HG03025 (cell line): ENCODE data around the gene CACNA1C.

Experiments
- ATAC-seq: cut with Tn5 transposase; IDR thresholded peaks from one replicate; pipeline ENCODE4 v1.9.1; 2021; ENCODE audit warnings: mild to moderate bottlenecking, moderate library complexity; ENCODE audit not compliant: unreplicated experiment, low FRiP score

Gene CACNA1C

DNA sequence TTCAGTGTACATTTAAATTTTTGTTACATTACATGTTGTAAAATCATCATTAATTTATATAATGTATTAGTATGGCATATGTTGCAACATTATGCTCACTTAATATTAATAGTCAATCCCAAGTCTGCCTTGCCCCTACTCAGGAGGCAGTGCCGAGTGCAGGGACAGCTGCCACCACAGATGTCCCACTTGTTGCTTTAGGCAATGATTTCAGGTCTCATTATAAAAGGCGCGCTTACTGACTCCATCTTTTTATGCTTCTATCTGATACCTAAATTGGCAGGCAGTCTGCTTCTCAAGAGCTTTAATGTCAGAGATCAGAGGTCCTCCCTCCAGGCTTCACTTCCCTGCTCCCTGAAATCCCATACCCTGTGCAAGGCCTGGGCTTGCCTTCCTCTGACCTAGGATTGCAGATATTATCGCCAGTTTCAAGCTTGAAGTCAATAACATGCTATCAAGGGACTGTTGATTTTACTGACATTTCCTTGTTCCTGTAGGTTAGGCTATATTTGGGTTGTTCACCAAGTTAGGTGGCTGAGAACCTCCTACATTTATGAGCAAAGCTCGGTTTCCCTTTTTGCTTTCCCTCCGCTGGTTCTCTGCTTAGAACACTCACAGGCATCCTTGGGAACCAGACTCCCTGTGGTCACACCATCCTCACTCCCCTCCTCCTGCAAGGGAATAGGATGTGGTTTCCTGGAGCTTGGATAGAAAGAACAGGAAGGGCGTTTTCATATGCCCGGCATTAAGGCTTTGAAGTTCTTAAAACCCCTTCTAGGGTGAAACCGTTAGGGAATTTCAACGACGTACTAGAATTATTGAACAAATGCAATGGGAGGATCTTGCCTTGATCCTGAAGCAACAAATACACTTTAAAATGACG lies 533.6 kb downstream of the CACNA1C start:
- ATAC-seq: no peak

DNA sequence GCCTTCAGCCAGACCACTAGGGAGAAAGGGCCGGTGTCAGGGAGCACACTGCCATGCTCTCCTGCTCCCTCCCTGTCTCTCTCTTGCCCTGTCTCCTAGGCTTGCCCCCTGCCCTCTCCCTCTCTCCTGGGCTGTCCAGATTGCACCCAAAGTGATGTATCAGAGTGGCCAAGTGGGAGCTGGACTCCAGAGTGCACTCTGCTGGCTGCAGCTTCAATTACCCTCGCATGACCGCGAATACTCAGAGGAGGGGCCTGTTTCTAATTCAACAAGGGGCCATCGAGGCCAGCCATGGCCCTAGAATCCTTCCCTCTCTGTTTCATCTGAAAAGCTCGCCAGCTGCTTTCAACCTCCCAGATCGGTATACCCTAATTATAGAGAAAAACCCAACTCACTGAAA lies 535.6 kb downstream of the CACNA1C start:
- no peak for ATAC-seq

DNA sequence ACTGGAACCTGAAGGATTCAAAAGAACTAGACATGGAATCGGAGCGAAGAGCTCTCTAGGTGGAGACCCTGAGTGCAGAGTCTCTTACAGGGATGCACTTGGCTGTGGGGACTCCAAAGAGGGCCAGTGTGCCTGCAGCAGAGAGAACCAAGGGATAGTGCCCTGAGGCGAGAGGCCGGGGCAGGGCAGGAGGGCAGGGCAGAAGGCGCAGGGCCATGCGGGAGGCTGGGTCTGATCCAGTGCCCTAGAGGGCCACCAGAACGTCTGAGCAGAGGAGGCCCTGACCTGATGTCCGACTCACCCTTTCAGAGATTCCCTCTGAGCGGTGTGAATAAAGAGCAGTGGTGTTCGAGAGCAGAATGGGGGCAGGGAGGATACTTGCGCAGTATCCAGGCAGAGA lies 536.6 kb downstream of the CACNA1C start:
- no peak for ATAC-seq

DNA sequence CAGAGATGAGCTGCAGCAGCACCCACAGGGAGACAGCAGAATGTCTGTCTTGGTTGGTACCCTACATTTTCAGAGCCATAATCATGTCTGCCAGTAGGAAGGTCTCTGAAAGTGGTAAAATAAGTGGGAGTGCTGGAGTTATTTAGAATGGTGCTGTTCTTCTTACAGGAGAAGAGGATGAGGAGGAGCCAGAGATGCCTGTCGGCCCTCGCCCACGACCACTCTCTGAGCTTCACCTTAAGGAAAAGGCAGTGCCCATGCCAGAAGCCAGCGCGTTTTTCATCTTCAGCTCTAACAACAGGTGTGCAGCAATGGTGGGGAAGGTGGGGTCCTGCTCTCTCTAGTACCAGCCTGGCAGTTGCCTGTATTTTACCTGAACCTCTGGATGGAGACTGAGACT lies 540.3 kb downstream of the CACNA1C start:
- no peak for ATAC-seq

DNA sequence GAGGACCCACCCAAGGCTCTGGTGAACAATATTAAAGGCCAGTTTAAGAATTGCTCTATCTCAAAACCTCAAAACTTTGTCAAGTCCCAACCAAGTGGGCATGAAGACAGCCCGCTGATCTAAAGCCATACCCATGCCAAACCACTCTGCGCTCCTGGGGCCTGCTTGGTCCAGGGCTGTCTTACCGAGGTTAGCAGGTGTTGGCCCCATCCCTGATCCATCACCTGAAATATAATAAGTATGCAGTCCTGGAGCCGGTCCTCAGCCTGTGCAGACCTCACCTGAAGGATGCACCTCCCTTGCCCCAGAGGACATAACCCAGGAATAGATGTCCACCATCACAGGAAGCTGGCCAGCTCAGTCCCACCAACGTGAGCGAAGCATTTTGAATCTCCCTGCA lies 543.7 kb downstream of the CACNA1C start:
- ATAC-seq: no peak

DNA sequence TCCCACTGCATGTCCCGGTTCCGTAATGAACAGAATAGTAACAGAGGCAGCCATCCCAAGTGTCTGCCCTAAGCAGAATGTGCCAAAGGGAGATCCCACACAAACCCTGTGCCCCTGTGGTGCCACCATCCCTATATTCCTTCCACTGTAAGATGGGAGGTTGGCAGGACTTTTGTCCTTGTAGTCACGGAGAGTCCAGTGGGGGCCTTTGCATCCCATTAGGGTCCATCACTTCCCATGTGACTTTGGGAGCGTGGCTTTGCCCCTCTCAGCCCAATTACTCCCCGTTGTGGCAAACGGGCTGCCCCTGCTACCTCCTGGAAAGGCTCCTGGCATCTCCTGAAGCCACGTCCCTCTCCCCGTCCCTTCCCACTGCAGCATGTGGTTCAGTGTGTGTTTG lies 552.5 kb downstream of the CACNA1C start:
- no peak for ATAC-seq

DNA sequence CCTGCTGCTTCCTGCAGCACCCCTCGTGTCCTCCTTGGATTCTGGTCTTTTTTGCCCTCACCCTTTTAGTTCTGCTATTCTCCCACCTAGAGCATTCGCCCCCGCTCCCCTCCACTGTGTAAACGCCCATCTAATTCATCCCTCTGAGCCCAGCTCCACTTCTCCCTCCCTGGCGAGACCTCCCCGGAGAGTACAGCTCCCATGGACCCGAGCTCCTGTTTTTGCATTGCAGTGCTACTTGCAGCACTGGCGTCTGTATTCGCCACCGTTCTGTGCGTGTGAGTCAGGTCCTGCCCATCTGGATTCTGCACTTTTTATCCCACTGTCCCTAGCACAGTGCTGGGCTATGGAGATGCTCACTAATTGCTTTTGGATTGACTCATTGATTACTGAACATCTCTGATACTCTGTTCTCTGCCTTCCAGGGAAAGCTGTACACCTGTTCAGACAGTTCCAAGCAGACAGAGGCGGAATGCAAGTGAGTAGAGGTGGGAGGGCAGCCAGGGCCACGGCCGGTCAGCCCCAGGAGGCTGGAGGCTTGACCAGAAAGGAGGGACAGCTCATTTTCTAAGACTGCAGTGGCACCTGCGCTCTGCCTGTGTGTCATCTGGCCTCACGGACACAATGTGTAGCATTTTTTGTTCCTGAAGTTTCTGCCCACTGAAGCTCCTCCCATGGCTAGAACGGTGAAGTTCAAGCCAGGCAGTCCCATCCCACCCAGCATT lies 553.6 kb downstream of the CACNA1C start:
- no peak for ATAC-seq

DNA sequence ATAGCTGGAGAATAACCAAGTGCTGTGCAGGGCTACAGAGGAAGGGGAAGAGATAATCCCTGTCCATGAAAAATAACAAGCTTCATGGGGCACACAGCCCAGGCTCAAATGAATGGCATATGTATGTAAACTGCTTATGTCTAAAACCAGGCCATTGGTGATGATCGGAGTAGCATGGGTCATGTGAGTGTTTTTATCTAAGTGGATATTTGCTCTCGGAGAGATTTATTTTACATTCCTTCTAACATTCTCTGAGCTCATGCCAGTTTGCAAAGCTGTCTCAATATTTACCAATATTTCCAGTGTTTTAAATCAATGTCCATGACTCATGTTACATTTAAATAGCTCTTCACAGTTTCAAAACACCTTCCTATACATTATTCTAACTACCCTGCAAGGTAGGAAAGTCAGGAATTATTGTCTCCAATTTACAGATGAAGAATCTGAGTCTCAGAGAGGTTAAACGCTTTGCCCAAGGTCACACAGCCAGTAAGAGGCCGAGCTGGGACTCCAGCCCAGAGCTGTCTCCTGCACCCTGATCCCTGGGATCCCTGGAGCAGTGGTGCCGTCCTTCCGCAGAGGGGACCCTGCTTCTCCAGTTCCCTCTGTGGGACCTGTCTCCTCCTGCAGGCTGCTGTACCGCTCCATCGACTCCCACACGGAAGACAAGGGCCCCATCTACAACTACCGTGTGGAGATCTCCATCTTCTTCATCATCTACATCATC lies 555.3 kb downstream of the CACNA1C start:
- ATAC-seq: no peak

DNA sequence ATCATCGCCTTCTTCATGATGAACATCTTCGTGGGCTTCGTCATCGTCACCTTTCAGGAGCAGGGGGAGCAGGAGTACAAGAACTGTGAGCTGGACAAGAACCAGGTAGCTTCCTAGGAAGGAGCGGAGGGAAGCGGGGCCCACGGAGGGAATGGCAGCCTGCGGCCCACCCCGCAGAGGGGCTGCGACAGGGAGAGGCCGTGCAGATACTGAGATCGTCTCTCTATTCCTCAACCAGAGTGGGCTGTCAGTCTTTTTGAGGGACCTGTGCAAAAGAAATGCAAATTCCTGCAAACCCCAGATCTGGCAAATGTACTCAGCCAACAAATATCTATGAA lies 555.8 kb downstream of the CACNA1C start:
- ATAC-seq: no peak

DNA sequence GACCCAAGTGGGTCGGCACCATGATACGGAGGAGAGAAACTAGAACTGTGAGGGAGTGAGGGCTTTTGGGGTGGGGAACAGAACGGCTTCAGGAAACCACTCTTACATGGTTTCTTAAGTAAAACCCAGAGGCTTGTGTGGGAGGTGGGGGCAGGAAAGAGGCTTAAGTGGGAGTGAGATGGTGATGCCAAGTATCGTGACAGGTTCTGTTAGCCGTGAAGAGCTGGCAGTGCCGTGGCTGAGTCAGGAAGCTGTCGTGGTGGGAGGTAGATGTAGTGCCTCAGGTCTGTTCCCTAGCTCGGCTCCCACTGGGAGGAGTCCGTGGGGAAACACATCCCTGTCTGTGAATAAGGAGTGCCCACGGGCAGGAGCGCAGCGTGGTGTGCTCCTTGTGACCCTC lies 556.2 kb downstream of the CACNA1C start:
- no peak for ATAC-seq

DNA sequence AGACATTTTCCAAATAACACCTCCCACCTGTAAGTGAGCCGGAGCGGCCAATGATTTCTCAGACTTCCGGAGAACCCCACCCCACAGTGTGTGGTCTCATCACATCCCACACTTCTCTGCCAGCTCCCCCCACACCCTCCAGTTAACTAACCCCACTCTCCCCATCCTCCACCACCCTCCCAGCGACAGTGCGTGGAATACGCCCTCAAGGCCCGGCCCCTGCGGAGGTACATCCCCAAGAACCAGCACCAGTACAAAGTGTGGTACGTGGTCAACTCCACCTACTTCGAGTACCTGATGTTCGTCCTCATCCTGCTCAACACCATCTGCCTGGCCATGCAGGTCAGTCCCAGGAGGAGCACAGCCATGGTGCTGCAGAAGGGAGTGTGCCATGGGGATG lies 557.6 kb downstream of the CACNA1C start:
- no peak for ATAC-seq

DNA sequence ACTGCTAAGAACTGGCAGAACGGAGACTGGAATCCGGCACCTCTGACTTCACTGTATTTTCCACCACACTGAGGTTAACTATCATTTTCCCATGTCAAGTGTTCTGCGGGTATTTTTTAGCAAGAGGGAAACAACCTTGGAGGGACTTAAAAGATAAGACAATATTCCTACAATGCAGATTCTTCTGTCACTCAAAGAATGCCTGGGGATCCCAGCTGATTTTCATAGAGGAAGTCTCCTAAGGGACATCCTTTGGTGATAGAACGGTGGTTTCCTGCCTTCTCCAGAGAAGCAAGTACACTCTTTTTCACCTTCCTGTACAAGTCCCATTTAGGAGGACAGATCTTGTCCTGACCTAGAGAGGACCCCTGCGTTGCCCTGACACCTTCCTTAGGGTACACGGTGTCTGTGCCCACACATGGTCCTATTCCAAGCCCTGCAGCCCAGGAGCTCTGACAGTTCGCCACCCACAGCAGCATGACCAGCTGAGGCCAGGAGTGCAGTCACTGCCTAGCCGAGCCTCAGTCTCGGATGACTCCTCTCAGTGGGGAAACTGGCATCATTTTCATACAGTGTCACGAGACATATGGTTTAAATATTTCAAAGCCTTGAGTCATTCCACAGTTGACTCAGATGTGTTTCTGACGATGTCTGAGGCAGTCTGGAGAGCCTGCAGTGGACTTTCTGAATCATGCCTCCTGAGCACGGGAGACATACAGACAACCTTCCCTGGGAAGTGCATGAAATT lies 560.7 kb downstream of the CACNA1C start:
- ATAC-seq: no peak

DNA sequence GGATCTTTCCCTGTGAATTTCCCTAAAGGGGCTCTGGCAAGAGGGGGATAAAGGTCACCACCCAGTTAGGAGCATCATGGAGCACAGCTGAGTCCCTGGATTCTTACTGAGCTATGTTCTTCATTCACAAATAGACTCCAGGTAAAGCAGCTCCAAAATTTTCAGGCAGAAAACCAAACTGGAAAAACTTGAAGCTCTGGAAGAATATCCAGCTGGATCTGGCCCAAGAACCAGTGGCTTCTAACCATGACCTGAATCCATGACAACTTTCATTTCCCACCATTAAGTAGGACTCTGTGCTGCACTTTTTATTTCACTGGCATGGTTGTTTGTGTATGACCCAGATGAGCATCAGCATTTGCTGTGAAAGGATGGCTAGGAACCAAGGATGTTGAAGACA lies 561.6 kb downstream of the CACNA1C start:
- no peak for ATAC-seq

DNA sequence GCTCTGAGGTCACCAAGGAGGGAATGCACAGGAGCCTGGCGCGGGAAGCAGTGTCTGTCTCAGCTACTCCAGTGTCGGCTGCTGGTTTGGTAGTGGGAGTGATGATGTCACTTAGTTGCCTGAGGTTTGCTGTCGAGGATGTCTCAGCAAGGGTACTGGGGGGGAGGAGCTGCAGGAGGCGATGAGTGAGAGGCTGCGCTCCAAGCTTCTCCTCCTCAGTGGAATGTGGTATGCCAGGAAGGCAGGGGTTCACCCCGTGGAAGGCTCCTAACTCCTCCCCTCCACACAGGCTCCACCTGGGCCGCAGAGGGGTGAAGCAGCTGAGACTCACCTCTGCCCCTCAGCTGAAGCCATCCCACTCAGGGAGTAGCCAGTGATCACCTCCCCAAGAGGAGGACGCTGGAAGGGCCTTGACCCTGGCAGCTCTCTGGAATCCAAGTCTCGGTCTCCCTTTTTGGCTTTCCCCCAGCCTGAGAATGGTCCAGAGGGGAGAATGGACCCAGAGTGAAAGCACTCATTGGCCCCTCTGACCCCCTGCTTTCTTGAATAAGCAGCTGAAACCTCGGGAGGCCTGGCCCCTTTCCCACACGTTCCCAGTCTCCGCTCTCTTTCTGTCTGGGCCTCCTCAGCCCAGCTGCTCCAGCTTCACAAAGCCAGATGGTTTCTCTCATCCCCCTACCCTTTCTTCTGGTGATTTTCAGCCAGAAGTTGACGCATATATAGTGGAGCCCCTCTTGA lies 563.0 kb downstream of the CACNA1C start:
- no peak for ATAC-seq

DNA sequence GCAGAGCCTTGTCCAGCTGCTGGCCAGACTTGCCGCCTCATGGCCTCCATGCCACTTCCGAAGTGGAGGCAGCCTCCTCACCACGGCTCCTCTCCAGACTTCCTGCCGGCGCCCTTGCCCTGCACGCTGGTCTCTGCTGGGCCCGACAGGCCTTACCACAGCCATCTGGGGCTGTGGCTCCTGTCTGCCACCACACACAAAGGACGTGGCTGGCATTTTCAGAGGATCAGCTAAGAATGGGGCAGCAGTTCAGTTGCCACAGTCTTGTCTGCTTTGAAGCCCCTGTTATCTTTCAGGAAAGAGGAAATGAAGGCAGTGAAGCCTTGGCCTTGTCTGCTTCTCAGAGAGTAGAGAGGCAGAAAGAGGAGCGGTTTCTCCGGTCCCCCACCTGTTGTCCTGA lies 564.0 kb downstream of the CACNA1C start:
- no peak for ATAC-seq

DNA sequence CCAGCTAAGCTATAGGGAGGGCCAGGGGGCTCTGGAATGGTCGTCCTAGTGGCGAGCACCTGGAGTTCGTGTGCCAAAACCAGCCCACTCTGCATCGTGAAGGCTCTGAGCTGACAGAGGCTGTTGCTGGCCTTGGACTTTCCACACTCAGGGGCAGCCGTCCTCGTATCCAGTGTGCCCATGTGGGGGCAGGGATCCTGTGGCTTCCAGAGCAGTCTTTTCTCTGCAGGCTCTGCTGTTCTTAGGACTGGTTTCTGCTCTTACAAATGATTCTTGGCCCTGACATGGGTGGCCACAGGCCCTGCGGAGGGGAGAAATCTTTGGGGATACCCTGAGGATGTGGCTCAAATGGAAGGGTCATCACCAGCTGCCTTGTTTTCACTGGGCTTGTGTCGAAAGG lies 564.6 kb downstream of the CACNA1C start:
- no peak for ATAC-seq

DNA sequence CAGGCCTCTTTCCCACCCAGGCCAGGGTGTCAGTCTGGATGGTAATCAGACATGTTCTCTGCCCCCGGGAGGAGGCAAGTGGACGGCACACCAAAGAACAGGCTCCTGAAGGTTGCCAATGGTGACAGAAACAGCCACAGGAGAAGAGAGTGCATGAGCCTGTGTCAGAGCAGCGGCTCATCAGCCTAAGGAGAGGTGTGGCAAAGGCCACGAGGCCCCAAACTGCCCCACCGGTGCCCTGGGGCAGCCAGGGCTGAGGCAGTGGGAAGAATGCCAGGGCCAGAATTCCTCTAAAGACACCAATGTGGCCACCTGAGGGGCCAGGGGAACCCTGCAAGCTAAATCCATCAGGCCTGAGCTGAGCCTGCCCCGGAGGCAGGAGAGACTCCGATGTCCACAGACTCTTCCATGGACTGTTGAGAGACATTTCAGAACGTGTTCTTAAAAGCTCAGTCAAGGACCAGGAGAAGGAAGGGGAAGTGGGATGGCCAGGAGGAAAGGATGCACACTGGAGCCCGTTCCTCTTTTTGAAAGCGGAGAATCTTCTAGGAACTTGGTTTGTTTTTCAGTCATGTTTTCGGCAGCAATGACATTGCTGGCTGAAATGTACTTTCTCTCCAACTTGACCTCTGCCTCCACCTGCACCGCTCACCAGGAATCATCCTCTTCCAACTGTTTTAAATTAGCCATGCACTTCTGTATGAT lies 565.7 kb downstream of the CACNA1C start:
- ATAC-seq: no peak

DNA sequence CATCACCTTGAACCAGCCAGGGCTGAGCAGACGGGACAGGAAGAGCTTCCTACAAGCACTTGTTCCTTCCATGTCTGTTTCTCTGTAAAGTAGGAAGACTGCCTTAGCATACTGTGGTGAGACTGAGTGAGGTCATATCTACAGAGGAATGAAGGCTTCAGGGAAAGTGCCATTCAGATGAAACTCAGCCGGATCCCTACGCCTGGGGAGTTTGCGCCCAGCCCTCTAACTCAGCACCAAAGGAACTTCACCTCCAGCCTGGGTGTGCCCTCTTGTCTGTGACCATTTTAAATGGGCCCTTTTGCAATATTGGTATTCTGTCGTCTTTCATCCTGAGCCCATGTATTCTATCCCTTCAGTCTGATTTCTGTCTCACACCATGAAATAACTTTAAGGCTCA lies 566.3 kb downstream of the CACNA1C start:
- no peak for ATAC-seq

DNA sequence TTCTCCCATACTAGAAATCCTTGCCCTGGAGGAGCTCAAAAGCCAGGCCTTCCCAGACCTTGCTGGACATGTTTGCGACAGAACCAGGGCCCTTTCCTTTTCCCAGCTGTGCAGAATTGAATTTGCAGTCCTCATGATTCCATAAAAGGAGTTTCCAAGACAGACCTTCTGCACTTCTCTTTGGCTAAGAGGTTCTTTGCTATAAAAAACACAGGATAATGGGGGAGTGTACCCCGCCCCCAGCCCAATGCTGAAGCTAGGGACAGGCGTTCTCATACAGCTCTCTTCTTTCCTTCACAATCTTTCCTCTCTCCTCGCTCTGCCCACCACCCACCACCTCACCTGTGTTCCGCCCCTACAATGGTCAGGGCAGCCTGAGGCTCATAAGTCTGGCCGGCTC lies 569.7 kb downstream of the CACNA1C start:
- no peak for ATAC-seq
